Hippocampal formation (tissue), 2 donors: Measurements from ENCODE around the gene C3.
"Not testable (repeated sequence)": the region's sequence is repeated elsewhere in the genome, so short reads cannot be mapped to it uniquely, and the experiment has no call there.

Experiments
- DNase-seq, 2 donors: peaks; one replicate each; lab custom pipeline; 2025; lab: John Stamatoyannopoulos, UW

C3 gene

DNA sequence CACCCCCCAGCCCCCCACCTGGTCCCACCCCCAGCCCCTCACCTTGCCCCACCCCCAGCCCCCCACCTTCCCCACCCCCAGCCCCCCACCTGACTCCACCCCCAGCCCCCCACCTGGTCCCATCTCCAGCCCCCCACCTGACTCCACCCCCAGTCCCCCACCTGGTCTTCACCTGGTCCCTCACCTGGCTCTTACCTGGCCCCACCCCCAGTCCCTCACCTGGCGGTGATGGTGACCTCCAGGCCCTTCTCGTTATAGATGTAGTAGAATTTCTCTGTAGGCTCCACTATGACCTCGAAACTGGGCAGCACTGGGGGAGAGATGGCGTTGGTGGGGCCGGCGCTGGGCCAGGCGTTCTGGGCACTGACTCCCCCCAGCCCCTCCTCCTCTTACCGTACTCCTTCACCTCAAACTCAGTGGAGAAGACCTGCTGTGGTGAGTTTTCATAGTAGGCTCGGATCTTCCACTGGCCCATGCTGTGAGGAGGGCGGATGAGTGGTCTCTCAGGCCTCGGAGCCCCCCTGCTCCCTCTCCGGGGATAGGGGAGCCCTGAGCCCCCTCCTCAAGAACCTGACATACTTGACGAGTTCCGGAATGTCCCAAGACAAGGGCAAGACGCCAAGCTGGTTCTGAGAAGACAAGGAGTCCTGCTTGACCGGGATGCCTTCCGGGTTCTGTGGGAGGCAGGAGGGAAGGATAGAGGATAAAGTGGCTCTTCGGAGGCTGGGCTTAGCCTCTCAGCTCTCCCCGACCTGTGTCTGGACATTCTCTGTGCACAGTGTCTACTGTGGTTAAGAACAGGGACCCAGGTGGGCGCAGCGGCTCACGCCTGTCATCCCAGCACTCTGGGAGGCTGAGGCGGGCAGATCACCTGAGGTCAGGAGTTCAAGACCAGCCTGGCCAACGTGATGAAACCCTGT, 6.4 kb downstream of the C3 start:
- no peak for DNase-seq

GRCh38 chr19:6712692-6713670, 7.5 kb downstream of the C3 start:
- DNase-seq, result no peak

GRCh38 chr19:6712231-6712630, 8.2 kb downstream of the C3 start:
- DNase-seq, result no peak

DNA sequence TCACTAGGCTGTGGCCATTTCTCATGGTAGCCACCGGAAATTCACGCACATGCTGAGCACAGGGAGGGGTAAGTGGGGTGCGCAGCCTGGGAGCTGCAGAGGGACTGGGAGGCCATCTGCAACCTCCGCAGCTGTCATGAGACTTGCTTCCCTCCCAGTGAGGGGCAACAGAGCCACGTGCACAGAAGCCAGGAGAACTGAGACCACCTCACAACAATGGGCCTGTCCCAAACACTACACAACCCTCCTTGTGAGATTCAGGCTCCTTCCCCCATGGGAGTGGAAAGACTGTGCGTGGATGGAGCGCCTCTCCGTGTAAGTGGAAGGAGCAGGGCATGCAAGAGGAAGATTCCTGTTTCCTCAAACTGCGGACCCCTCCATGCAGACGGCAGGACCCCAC, 8.8 kb downstream of the C3 start:
- DNase-seq, result no peak

GRCh38 chr19:6711078-6711361, 9.4 kb downstream of the C3 start:
- no peak for DNase-seq

DNA sequence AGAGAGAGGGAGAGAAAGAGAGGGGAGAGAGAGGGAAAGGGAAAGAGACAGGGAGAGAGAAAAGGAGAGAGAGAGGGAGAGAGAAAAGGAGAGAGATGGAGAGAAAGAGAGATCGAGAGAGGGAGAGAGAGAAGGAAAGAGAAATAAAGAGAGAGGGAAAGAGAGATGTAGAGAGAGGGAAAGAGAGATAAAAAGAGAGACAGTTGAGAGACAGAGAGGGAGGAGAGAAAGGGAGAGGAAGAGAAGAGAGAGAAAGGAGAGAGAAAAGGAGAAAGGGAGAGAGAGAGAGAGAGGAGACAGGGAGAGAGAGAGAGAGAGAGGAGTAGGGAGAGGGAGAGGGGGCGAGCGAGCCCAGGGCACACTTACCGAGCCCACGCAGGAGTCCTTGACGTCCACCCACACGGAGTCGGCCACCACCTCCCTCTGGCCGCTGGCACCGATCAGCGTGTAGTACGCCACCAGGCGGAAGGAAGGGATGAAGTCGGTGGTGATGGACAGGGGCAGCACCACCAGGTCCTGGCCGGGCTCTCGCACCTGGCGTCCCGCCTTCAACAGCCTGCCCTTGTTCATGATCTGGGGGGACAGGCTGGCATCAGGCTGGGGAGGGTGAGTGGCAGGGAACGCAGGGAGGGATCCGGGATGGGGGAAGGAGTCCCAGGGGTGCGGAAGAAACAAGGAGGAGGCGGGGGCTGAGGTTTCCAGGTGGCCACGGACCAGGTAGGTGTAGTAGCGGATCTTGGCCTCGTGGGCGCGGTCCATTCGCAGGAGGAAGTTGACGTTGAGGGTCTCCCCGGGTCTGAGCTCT, 10.0 kb downstream of the C3 start:
- DNase-seq, result no peak

DNA sequence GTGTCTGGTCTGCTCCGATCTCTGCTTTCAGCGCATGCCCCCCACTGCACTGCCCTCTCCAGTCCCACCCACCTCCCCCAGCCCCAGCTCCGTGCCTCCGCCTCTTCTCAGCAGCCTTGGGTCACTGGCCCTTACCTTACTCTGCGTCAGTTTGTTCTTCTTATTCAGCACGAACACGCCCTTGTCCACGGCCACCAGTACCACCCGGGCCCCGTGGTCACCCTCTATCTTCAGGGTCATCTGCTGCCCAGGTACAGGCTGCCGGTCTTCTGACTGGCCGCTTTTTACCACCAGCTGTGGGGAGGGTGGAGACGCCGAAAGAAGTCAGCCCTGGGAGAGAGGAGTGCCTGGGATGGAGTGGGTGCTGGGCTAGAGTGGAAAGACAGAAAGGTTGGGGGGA, 10.9 kb downstream of the C3 start:
- no peak for DNase-seq

DNA sequence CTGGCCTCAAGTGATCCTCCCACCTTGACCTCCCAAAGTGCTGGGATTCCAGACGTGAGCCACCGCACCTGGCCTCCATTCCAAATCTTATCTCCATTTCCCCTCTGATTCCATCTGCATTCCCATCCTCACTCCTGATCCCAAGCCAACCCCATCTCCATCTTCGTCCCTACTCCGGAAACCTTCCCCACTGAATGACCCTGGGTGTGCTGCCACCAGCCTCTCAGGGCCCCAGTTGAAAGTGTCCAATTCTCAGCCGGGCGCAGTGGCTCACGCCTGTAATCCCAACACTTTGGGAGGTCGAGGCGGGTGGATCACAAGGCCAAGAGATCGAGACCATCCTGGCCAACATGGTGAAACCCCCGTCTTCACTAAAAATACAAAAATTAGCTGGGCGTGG, 11.5 kb downstream of the C3 start:
- not testable (repeated sequence) for DNase-seq

DNA sequence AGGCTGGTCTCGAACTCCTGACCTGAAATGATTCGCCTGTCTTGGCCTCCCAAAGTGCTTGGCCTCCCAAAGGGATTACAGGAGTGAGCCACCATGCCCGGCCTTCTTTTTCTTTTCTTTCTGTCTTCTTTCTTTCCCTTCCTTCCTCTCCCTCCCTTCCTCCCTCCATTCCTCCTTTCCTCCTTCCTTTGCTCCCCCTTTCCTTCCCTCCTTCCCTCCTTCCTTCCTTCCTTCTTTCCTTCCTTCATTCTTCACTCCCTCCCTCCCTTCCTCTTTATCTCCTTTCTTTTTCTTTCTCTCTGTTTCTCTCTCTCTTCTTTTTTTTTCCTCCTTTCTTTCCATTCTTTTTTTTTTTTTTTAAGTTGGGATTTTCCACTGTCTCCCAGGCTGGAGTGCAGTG, 12.1 kb downstream of the C3 start:
- no peak for DNase-seq

GRCh38 chr19:6707658-6708018, 12.8 kb downstream of the C3 start:
- DNase-seq, result no peak

DNA sequence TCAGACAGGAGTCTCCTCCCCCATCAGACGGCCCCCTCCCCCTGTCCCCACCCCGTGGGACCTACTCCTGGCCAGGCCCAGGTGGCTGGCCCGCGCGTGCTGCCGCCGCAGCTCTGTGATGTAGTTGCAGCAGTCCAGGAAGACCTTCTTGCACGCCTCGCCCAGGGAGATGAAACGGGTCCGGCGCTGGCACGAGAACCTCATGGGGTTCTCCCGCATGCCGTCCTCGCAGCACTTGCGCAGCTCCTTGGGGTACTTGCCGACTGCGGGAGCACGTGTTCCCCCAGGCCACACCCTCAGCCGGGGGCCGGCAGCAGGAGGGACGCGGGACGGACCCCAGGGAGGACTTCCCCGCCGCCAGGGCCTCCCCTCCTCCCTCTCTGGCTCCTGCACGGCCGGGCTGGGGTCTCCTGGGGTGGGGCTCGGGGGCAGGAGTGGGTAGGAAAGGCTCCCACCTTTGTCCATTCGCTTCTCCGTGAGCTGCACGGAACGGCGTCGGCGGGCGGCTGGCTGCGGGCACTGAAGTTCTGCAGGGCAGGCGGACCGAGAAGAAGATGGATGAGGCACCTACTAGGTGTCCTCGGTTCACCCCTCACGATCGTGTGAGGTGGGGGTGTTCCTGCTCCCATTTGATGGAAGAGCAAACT, 13.3 kb downstream of the C3 start:
- no peak for DNase-seq

DNA sequence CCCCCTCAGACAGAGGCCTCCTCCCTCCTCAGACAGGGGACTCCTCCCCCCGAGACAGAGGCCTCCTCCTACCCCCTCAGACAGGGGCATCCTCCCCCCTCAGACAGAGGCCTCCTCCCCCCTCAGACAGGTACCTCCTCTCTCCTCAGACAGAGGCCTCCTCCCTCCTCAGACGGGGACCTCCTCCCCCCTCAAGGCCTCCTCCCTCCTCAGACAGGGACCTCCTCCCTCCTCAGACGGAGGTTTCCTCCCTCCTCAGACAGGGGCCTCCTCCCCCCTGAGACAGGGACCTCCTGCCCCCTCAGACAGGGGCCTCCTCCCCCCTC, 13.9 kb downstream of the C3 start:
- DNase-seq, result no peak

DNA sequence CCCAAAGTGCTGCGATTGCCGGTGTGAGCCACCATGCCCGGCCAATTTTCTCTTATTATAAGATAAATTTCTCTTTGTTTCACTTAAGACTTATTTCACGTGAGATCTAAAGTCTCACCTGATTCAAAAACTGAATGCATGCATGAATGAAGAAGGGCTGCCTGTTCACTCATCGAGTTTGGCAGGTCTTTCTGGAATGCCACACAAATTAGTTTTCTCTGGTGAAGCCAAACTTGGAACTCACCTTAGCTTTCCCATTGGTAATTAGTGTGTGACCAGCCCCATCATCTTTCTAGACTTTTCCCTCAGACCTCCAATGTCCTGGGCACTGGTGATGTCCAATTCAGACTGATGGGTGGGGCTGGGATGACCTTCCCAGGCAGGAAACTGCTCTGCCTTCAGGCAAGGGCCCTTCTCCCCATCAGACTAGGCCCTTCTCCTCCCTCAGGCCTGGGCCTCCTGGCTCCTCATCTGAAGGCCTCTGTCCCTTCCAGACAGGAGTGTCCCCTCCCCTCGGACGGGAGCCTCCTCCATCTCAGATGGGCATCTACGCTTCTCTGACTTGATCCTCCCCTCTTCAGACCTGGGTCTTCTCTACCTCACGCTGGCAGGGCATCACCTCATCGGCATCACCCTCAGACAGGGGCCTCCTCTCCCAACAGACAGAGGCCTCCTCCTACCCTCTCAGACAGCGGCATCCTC, 14.4 kb downstream of the C3 start:
- no peak for DNase-seq

- no peak for DNase-seq
Measured at GRCh38 chr19:6700586-6701316, 19.7 kb downstream of the C3 start.

DNA sequence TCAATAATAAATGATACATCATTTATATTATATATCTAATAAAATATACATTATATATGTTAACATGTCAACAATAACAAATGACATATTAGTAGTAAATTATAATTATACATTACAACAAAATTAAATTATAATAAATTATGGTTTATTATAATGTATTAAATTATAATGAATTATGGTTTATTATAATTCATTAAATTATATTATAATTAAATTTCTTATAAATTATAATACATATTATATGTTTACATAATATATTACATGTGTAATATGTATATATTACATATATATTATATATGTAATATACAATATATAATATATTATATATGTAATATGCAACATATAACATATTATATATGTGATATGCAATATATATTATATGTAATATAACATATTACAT, 20.5 kb downstream of the C3 start:
- DNase-seq, result no peak

DNA sequence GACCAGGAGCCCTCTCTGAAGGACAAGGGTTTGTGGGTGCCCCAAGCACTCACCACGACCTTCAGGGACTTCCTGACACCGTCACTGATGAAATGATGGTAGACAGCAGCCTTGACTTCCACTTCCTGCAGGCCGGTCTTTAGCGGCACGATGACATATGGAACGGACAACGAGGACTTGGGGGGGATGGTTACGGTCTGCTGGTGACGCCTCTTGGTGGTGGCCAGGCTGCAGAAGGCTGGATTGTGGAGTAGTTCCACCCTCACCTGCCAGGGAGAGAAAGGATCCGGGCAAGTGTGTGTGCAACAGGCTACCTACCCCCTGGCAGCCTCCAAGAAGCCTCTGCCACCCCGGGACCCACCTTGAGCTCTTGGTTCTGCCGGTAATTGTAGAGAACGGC, 23.2 kb downstream of the C3 start:
- DNase-seq, result no peak

DNA sequence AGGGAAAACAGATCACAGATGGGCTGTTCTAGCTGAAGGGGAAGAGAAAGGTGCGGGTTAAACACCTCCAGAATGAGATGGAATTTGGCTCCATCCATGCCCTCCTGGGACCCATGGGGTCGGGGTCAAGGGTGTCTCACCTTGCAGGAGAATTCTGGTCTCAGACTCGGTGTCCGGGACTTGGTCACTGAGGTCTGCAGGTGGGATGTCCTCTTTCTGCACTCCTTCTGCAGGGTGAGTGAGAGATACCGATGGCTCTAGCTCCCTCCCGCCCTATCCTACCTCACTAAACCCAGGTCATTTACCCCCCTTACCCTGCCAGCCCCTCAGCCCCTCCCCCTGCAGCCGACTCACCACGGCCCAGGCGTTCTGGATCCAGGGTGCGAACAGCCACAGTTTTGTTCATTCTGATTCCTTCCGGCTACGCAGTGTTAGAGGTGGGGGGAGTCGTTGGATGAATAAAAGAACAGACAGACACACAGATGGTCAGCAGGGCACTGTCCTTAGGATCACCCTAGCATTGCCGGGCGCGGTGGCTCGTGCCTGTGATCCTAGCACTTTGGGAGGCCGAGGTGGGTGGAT, 24.1 kb downstream of the C3 start:
- DNase-seq, result no peak

- no peak for DNase-seq
Measured at GRCh38 chr19:6694147-6694815, 26.2 kb downstream of the C3 start.

GRCh38 chr19:6693681-6694080, 26.8 kb downstream of the C3 start:
- no peak for DNase-seq

- DNase-seq, result no peak
Measured at GRCh38 chr19:6693056-6693471, 27.4 kb downstream of the C3 start.
